SK-N-SH (cell line): ENCODE results near the gene SPATC1L. TPM values are rescaled to one million over a fixed set of nuclear protein-coding genes. Genes with fewer than 3 reads are reported as not detected.

Experiments used
- CTCF ChIA-PET: fragments of 300-600, 350-600 bp; formaldehyde crosslinking; extraction: SDS; loops from one replicate; lab custom pipeline; 2021; lab: Yijun Ruan, JAX
- POLR2A ChIA-PET: fragments of 350-600 bp; sonication (Branson Sonifier 250); formaldehyde crosslinking; extraction: SDS; loops from one replicate; lab custom pipeline; 2020; ENCODE audit warnings: antibody characterized with exemption, inconsistent platforms; lab: Yijun Ruan, JAX
- DNase-seq: peaks from one replicate; pipeline ENCODE4 v3.0.0; 2012
- H2AFZ ChIP-seq: fragments of 200-600 bp; sonication (generic); 2 replicates; pipeline ENCODE4 v1.8.1; 2016; ENCODE audit warnings: antibody characterized with exemption, mild to moderate bottlenecking, low read depth
- H3F3A ChIP-seq: fragments of 200-600 bp; sonication (generic); replicated peaks from 2 replicates; pipeline ENCODE3; 2016; ENCODE audit warnings: antibody characterized with exemption, mild to moderate bottlenecking; ENCODE audit not compliant: insufficient read depth
- H3K27ac ChIP-seq, 2 experiments: fragments of 200-500 bp in 1 of 2; fragments of 200-600 bp in 1 of 2; sonication (Bioruptor generic) in 1 of 2; sonication (generic), shearing (Covaris generic) in 1 of 2; 2 replicates each; pipeline versions ENCODE4 v1.5.1 to v1.6.1; 2014 to 2016; ENCODE audit warnings: low read depth in 2 of 2, inconsistent platforms in 1 of 2, low read length in 1 of 2, mild to moderate bottlenecking in 1 of 2, mixed read lengths in 1 of 2
- H3K27me3 ChIP-seq: fragments of 200-600 bp; sonication (generic), shearing (Covaris generic); 2 replicates; pipeline ENCODE4 v1.6.1; 2016; ENCODE audit warnings: mixed run types; ENCODE audit not compliant: insufficient read depth
- H3K36me3 ChIP-seq, 2 experiments: fragments of 200-500 bp in 1 of 2; fragments of 200-600 bp in 1 of 2; sonication (Bioruptor generic) in 1 of 2; sonication (generic) in 1 of 2; replicated peaks in 1 of 2; 2 replicates each; pipeline versions ENCODE3 to v1.5.1; 2014 to 2016; ENCODE audit warnings: low read length in 1 of 2, mild to moderate bottlenecking in 1 of 2; ENCODE audit not compliant: insufficient read depth in 2 of 2, control insufficient read depth in 1 of 2
- H3K4me1 ChIP-seq, 2 experiments: fragments of 200-500 bp in 1 of 2; fragments of 200-600 bp in 1 of 2; sonication (Bioruptor generic) in 1 of 2; sonication (generic), shearing (Covaris generic) in 1 of 2; 2 replicates each; pipeline versions ENCODE4 v1.5.1 to v1.6.1; 2014 to 2016; ENCODE audit warnings: low read depth in 1 of 2, low read length in 1 of 2, mixed run types in 1 of 2; ENCODE audit not compliant: insufficient read depth in 2 of 2, control insufficient read depth in 1 of 2
- H3K4me2 ChIP-seq: fragments of 200-600 bp; sonication (generic), shearing (Covaris generic); 2 replicates; pipeline ENCODE4 v1.6.1; 2017; ENCODE audit warnings: mixed run types
- H3K4me3 ChIP-seq, 2 experiments: fragments of 200-500 bp in 1 of 2; fragments of 200-600 bp in 1 of 2; sonication (Bioruptor generic) in 1 of 2; sonication (generic), shearing (Covaris generic) in 1 of 2; 2 replicates each; pipeline versions ENCODE4 v1.5.1 to v1.8.1; 2014 to 2016; ENCODE audit warnings: low read depth in 2 of 2, inconsistent platforms in 1 of 2, low read length in 1 of 2, mild to moderate bottlenecking in 1 of 2, mixed read lengths in 1 of 2, moderate library complexity in 1 of 2
- H3K79me2 ChIP-seq: fragments of 200-600 bp; sonication (generic); 2 replicates; pipeline ENCODE4 v1.8.1; 2017; ENCODE audit warnings: mild to moderate bottlenecking; ENCODE audit not compliant: insufficient read depth
- H3K9ac ChIP-seq: fragments of 200-600 bp; sonication (generic); 2 replicates; pipeline ENCODE4 v1.6.1; 2017; ENCODE audit warnings: mixed run types
- H3K9me2 ChIP-seq: fragments of 200-600 bp; sonication (generic); 2 replicates; pipeline ENCODE4 v1.6.1; 2017; ENCODE audit warnings: mixed run types
- H3K9me3 ChIP-seq: fragments of 200-600 bp; sonication (generic); 2 replicates; pipeline ENCODE4 v1.6.1; 2017; ENCODE audit warnings: mixed run types, mild to moderate bottlenecking, moderate library complexity
- H4K20me1 ChIP-seq: fragments of 200-600 bp; sonication (generic); 2 replicates; pipeline ENCODE4 v1.6.1; 2017; ENCODE audit warnings: mild to moderate bottlenecking, mixed run types; ENCODE audit not compliant: insufficient read depth
- FOXJ3 ChIP-seq: sonication (generic); formaldehyde crosslinking; IDR thresholded peaks from 2 replicates; pipeline ENCODE4 v1.5.1; 2020; ENCODE audit warnings: mild to moderate bottlenecking, missing genetic modification reagents
- GABPA ChIP-seq: IDR thresholded peaks from 2 replicates; pipeline ENCODE4 v1.4.0; 2012; ENCODE audit warnings: low read depth, mild to moderate bottlenecking
- GATA2 ChIP-seq: sonication (generic); formaldehyde crosslinking; IDR thresholded peaks from 2 replicates; pipeline ENCODE4 v1.5.0; 2020; ENCODE audit warnings: mild to moderate bottlenecking, missing genetic modification reagents
- IRF3 ChIP-seq: fragments of 150-350 bp; IDR thresholded peaks from 2 replicates; pipeline ENCODE4 v1.6.1; 2016; ENCODE audit warnings: mild to moderate bottlenecking, low read depth, low read length
- MEF2A ChIP-seq: IDR thresholded peaks from 2 replicates; pipeline ENCODE4 v1.4.0; 2012; ENCODE audit warnings: low read depth, borderline replicate concordance
- MXI1 ChIP-seq: IDR thresholded peaks from 2 replicates; pipeline ENCODE4 v1.6.1; 2012; ENCODE audit warnings: mild to moderate bottlenecking, low read depth, low read length, improper control_type of control experiment
- NFIC ChIP-seq: IDR thresholded peaks from 2 replicates; pipeline ENCODE4 v1.4.0; 2012; ENCODE audit warnings: borderline replicate concordance
- NRF1 ChIP-seq: IDR thresholded peaks from 2 replicates; pipeline ENCODE4 v1.6.1; 2012; ENCODE audit warnings: low read depth, mild to moderate bottlenecking, low read length
- POLR2AphosphoS5 ChIP-seq: IDR thresholded peaks from 2 replicates; pipeline ENCODE4 v1.6.1; 2012; ENCODE audit warnings: low read depth, low read length
- RCOR1 ChIP-seq: fragments of 150-350 bp; IDR thresholded peaks from 2 replicates; pipeline ENCODE4 v1.6.1; 2017; ENCODE audit warnings: antibody characterized with exemption, low read length
- REST ChIP-seq: IDR thresholded peaks from 2 replicates; pipeline ENCODE4 v1.6.1; 2012; ENCODE audit warnings: mild to moderate bottlenecking, low read depth, low read length, moderate library complexity
- RFX5 ChIP-seq: IDR thresholded peaks from 2 replicates; pipeline ENCODE4 v1.6.1; 2012; ENCODE audit warnings: mild to moderate bottlenecking, improper control_type of control experiment, low read length
- TCF12 ChIP-seq: IDR thresholded peaks from 2 replicates; pipeline ENCODE4 v1.4.0; 2012
- TEAD4 ChIP-seq: IDR thresholded peaks from 2 replicates; pipeline ENCODE4 v1.4.0; 2012; ENCODE audit warnings: mild to moderate bottlenecking, borderline replicate concordance; ENCODE audit not compliant: insufficient read depth
- ZBTB33 ChIP-seq: IDR thresholded peaks from 2 replicates; pipeline ENCODE4 v1.4.0; 2012; ENCODE audit warnings: low read depth, borderline replicate concordance
- WGBS: methylation state at CpG from one replicate; pipeline ENCODE4 v1.1.6; 2017; ENCODE audit warnings: low lambda C conversion rate; 5-methylcytosine and 5-hydroxymethylcytosine counted together
- polyA plus RNA-seq, 3 experiments: library from polyadenylated mRNA; depleted of rRNA; stranded (reverse); fragments of >200 nt; gene quantifications; 2 replicates each; pipeline ENCODE4 v1.2.3, GENCODE V29; 2012
- TF ChIP-seq, protein P1 (sequence below): fragments of 150-350 bp; IDR thresholded peaks from 2 replicates; pipeline ENCODE4 v1.6.1; 2017; ENCODE audit warnings: antibody characterized with exemption, low read length, low read depth, borderline replicate concordance

Gene SPATC1L
- polyA plus RNA-seq (2012; rRNA removed) = 4.8 and 8.3 TPM in 2 replicates
- 3.5 and 5.9 TPM in 2 replicates for polyA plus RNA-seq (2012; cell fraction: cytosol; rRNA removed)
- polyA plus RNA-seq (2012; cell fraction: nucleus; rRNA removed) = 11.3 and 15.7 TPM in 2 replicates

DNA sequence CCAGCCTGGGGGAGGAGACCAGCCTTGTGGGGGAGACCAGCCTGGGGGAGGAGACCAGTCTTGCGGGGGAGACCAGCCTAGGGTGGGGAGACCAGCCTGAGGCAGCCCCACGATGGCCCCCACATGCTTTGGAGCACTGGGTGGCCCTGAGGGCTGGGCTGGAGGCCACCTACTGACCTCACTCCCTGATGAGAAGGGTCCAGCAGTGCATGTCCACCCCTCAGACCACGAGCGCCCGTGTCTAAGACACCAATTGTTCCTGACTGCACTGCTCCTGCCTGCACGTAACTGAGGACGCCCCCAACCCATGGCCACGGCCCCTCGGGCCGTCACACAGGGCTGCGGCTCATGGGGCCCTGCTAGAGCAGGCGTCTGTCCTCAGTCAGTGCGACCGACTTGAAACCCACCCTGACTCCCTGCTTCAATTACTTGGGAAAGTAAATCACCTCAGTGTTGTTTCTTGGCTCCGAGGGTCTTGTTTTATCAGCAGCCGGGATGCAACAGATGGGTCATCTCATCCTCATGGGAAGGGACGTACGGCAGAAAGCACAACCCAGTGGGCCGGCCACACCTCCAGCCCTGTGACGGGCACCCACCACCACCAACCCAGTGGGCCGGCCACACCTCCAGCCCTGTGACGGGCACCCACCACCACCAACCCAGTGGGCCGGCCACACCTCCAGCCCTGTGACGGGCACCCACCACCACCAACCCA, at the start of gene SPATC1L:
Gene SPATC1L, minus strand, starts transcription at position 550 of the 715 bp plus-strand sequence. CDS start 1,643 bp downstream, outside the sequence.
- Histone ChIP-seq H3K4me2 (peak within 1 kb of the TSS; percentile 76), H3K27me3 (no peaks in the 10 kb centered on the region), H3K9me3 (no peaks in the 10 kb centered on the region), H3K79me2 (no peaks in the 10 kb centered on the region), H3K9me2 (no peaks in the 10 kb centered on the region), H3F3A (peaks cover 10% of the 10 kb centered on the region), H3K27ac (peak within 1 kb of the TSS; percentile 58), H3K36me3 (no peaks in the 10 kb centered on the region), H3K4me3 (peak within 1 kb of the TSS; percentile 56 to 67), H2AFZ (peak within 1 kb of the TSS; percentile 74; the same call in 1 of the 2 replicates), H4K20me1 (no peaks in the 10 kb centered on the region), H3K9ac (peak within 1 kb of the TSS; percentile 50; the same call in 1 of the 2 replicates), H3K4me1 (peaks cover 12 to 20% of the 10 kb centered on the region in 2 experiments)
- WGBS = 39% methylated on average over 8 of the region's 24 CpGs
- no peak for TF ChIP-seq GABPA
- TF ChIP-seq RFX5 = no peak
- TF ChIP-seq, protein P1, sequence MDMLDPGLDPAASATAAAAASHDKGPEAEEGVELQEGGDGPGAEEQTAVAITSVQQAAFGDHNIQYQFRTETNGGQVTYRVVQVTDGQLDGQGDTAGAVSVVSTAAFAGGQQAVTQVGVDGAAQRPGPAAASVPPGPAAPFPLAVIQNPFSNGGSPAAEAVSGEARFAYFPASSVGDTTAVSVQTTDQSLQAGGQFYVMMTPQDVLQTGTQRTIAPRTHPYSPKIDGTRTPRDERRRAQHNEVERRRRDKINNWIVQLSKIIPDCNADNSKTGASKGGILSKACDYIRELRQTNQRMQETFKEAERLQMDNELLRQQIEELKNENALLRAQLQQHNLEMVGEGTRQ = no peak
- TF ChIP-seq ZBTB33 = no peak
- TF ChIP-seq NFIC = no peak
- no peak for TF ChIP-seq TCF12
- TF ChIP-seq MEF2A = no peak
- TF ChIP-seq MXI1 = peak; percentile 65
- no peak for TF ChIP-seq NRF1
- TF ChIP-seq GATA2 (CRISPR knock-in tag) = no peak
- peak; percentile 42; the same call in 1 of the 2 replicates for TF ChIP-seq IRF3
- TF ChIP-seq RCOR1 = no peak
- TF ChIP-seq TEAD4 = no peak
- no peak for TF ChIP-seq REST
- no peak for TF ChIP-seq POLR2AphosphoS5
- no peak for TF ChIP-seq FOXJ3
- ChIA-PET POLR2A (no interaction called here), CTCF (no interaction called here)
- DNase-seq = peak; percentile 82
